ENCODE data around the gene SUSD6. TPM values are rescaled to one million over a fixed set of nuclear protein-coding genes. Genes with fewer than 3 reads are reported as not detected.

Gene SUSD6
- total and polyA plus RNA-seq, 9 of the 15 experiments (the other 6 are each of a cell fraction or from before 2014, with no cell fraction given) = 2.9 to 20.7 (median 5.6) TPM

- no peak for TF ChIP-seq CBX8 (IDR thresholded peaks at IDR 0.05; ENCODE audit: borderline replicate concordance, extremely low read depth, low read depth, low read length, poor library complexity, severe bottlenecking)
- TF ChIP-seq SMARCC2 (IDR thresholded peaks at IDR 0.05; ENCODE audit: low read depth) = peak; percentile 24; the same call in 1 of the 2 replicates
- TF ChIP-seq ZBTB11 (CRISPR knock-in tag; IDR thresholded peaks at IDR 0.05) = no peak; a peak in 1 of 6 replicates
- TF ChIP-seq STAT5A (IDR thresholded peaks at IDR 0.05; ENCODE audit: borderline replicate concordance, low read length) = peak; percentile 71
- no peak for TF ChIP-seq HEY1 (CRISPR knock-in tag; IDR thresholded peaks at IDR 0.05; ENCODE audit: borderline replicate concordance)
- TF ChIP-seq FOSL1 (tag; conservative IDR thresholded peaks at IDR 0.05) = 0 out of 2 replicates have a peak, but pooled peaks have one; percentile 12
- TF ChIP-seq ZNF324 (CRISPR knock-in tag; IDR thresholded peaks at IDR 0.05) = no peak
- peak; percentile 24; the same call in 1 of the 2 replicates for TF ChIP-seq MYC (IDR thresholded peaks at IDR 0.05; ENCODE audit: low read depth, low read length)
- no peak for TF ChIP-seq MYC (CRISPR knock-in tag; IDR thresholded peaks at IDR 0.05; ENCODE audit: borderline replicate concordance, low read depth)
- TF ChIP-seq ARID1B (IDR thresholded peaks at IDR 0.05) = peak; percentile 92
- TF ChIP-seq ZNF75A (CRISPR knock-in tag; IDR thresholded peaks at IDR 0.05) = no peak
Observed at GRCh38 chr14:69701857-69702256, 90.5 kb downstream of the SUSD6 start (continued).
